Thoracic aorta (tissue), 2 donors: ENCODE measurements around the gene CCT7. TPM values are rescaled to one million over a fixed set of nuclear protein-coding genes. Genes with fewer than 3 reads are reported as not detected.

Source experiments
- ATAC-seq: fragments of 150-250 bp; one replicate; pipeline ENCODE4 v1.8.0; 2017; ENCODE audit warnings: low read depth; ENCODE audit not compliant: insufficient number of reproducible peaks, low FRiP score
- DNase-seq: peaks from one replicate; pipeline ENCODE4 v3.0.0-alpha.2; 2020; ENCODE audit warnings: low spot score
- H3K27ac ChIP-seq, 2 donors: fragments of 200-600 bp; sonication (generic); 1 replicate in 1 of 2; 2 replicates in 1 of 2; pipeline ENCODE4 v1.5.1; 2016; ENCODE audit warnings: mild to moderate bottlenecking in 2 of 2, moderate library complexity in 2 of 2
- H3K27me3 ChIP-seq: fragments of 200-600 bp; sonication (generic); replicated peaks from 2 replicates; pipeline ENCODE4 v1.6.0; 2016; ENCODE audit warnings: mild to moderate bottlenecking; ENCODE audit not compliant: insufficient read depth
- H3K36me3 ChIP-seq: fragments of 200-600 bp; sonication (generic); one replicate; pipeline ENCODE4 v1.5.1; 2016
- H3K4me1 ChIP-seq, 2 donors: fragments of 200-600 bp; sonication (generic); 1 replicate in 1 of 2; 2 replicates in 1 of 2; pipeline versions ENCODE4 v1.5.1 to v1.6.0; 2016; ENCODE audit warnings: low read depth in 2 of 2, mild to moderate bottlenecking in 1 of 2; ENCODE audit not compliant: control insufficient read depth in 1 of 2
- H3K4me3 ChIP-seq: fragments of 200-600 bp; sonication (generic); 2 replicates; pipeline ENCODE4 v1.5.1; 2016; ENCODE audit warnings: mild to moderate bottlenecking
- H3K9me3 ChIP-seq: fragments of 200-600 bp; sonication (generic); 2 replicates; pipeline ENCODE4 v1.5.1; 2016
- total RNA-seq, 2 donors: library from RNA; depleted of rRNA; stranded (reverse); fragments of >200 nt; gene quantifications; one replicate each; pipeline versions ENCODE4 v1.1.0 to v1.2.3, GENCODE V29; 2016
- TF ChIP-seq, protein P1 (sequence below): fragments of 200-600 bp; sonication (generic); IDR thresholded peaks from one replicate; pipeline ENCODE4 v1.5.1; 2019; ENCODE audit warnings: antibody characterized with exemption

Gene CCT7
- total RNA-seq, 2 donors from 2014 or later = 121 to 144 TPM

DNA sequence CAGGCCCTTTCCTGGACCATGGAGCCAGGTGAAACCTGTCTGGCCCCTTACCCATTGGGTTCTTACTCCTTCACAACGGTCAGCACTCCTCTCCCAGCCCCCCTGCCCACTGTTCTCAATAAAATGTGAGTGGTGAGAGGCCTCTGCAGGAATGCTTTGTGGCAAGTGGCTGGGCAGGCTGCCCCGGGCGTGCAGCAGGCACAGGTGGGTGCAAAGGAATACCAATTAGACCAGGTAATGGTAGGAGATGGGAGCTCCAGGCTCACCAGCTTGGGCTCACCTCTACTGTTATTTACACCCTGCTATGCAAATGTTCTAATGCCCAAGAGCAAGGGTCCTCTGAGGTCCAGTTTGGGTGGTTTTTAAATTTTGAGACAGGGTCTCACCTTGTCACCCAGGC, 7.0 kb upstream of the CCT7 start:
- DNase-seq (no peak), ATAC-seq (no peak)
- TF ChIP-seq, protein P1, sequence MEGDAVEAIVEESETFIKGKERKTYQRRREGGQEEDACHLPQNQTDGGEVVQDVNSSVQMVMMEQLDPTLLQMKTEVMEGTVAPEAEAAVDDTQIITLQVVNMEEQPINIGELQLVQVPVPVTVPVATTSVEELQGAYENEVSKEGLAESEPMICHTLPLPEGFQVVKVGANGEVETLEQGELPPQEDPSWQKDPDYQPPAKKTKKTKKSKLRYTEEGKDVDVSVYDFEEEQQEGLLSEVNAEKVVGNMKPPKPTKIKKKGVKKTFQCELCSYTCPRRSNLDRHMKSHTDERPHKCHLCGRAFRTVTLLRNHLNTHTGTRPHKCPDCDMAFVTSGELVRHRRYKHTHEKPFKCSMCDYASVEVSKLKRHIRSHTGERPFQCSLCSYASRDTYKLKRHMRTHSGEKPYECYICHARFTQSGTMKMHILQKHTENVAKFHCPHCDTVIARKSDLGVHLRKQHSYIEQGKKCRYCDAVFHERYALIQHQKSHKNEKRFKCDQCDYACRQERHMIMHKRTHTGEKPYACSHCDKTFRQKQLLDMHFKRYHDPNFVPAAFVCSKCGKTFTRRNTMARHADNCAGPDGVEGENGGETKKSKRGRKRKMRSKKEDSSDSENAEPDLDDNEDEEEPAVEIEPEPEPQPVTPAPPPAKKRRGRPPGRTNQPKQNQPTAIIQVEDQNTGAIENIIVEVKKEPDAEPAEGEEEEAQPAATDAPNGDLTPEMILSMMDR = no peak
- peaks cover 25% of the 10 kb centered on the region for H3K36me3 ChIP-seq
- no peaks in the 10 kb centered on the region for H3K9me3 ChIP-seq
- no peaks in the 10 kb centered on the region for H3K4me1 ChIP-seq
- no peak overlapping the region for H3K4me3 ChIP-seq
- no peak overlapping the region for H3K27ac ChIP-seq
- no peaks in the 10 kb centered on the region for H3K27me3 ChIP-seq

DNA sequence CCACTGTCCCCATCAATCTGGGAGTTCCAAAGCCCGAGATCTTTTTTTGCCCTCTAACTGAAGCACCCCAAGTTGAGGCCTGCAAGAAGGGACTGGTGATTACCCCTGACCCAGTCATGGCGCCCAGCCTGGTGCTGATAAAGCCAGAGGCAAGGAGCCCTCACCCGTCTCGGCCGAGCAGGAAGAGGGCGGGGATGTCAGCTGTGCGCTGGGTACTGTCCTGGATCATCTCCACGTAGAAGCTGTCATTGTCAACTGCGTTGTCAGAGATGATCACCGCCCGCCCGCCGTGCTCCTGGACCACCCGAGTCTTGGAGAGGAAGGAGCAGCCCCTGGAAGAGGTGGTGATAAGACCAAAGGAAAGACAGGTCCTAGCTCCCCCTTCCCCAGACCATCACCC, 5.5 kb upstream of the CCT7 start:
- Histone ChIP-seq H3K9me3 (no peaks in the 10 kb centered on the region), H3K27ac (no peak overlapping the region), H3K36me3 (peaks cover 14% of the 10 kb centered on the region), H3K4me1 (peaks cover 4 to 8% of the 10 kb centered on the region in 2 donors), H3K4me3 (no peak overlapping the region), H3K27me3 (no peaks in the 10 kb centered on the region)
- DNase-seq (no peak), ATAC-seq (no peak)
- TF ChIP-seq, protein P1 = no peak

DNA sequence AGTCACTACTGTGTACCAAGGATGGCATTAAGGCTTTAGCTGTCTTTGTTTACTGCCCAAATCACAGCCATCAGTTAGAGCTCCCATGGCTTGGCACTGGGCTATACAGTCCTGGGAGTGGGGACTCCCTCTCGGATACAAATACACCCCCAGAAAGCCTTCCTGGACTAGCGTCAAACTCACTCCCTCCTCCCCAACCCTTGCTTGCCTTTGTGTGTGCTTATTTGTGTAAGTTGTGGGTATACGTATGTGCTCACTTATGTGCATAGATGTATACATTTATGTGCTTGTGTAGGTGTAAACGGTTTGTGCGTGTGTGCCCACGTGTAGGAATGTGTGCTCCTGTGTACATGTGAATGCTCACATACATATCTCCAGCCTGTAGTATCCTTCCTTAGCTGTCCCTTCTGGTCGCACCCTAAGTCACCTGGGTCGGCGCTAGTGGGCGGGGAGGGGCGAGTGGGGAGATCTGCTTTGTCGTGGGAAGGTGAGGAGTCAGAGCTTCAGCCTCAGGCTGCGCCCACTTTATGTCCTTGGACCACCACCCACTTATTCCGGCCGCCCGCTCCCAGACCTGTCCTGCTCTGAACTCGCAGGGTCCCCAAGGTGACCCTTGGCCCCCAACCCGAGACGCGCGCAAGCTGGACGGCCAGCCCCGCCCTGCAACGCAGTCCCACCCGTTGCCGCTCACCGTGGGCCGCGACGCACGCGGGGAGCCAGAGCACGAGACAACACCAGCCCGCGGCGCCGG, 1.5 kb upstream of the CCT7 start:
- no peak for DNase-seq
- ATAC-seq = no peak
- Histone ChIP-seq H3K4me1 (peaks cover 8 to 34% of the 10 kb centered on the region in 2 donors), H3K36me3 (peaks cover 7% of the 10 kb centered on the region), H3K27ac (peak overlapping the region; percentile 59 to 92), H3K27me3 (no peaks in the 10 kb centered on the region), H3K4me3 (peak overlapping the region; percentile 97), H3K9me3 (no peaks in the 10 kb centered on the region)
- TF ChIP-seq, protein P1 = no peak

DNA sequence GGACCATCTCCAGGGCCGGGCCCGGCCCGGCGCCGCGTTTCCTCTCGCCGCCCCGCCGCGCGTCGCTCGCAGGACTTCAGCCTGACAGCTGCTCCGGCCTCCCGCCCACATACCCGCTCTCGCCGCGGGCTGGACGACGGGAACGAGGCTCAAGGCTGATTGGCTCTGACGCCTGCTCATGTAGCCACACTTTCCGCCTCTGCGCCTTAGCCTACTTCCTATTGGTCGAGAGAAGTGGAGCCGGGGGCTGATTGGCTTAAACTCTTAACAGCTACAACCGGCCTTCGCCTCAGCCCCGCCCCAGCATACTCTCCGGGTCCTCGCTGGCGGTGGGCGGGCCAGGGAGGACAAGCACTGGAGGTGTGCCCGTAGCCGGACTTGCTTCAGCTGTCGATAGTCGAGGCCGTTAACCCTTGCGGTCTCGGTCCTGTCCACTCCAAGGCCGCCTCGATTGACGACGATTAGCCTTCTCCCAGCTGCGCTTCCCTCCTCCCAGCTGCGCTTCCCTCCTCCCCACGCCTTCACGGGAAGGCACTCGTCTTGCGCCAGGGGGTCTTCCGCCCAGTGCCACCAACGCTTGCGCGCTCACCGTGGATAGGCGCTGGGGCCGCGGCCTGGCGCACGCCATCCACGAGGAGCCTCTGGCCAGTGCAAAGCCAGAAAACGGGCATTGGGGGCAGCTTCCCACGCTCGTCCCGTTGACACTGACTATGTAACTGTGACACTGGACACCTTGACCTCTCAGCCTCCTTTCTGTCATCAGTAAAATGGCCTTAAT, 765 bp upstream of the CCT7 start, which contains the start of gene PRADC1:
TSS of gene PRADC1 (minus strand) at position 86 of the 778 bp plus-strand sequence. CDS start at position 7, 79 bp downstream.
- H3K9me3 ChIP-seq = no peaks in the 10 kb centered on the region

More for the DNA sequence above, 765 bp upstream of the CCT7 start, which contains the start of gene PRADC1:
- Histone ChIP-seq H3K4me1 (peaks cover 8 to 34% of the 10 kb centered on the region in 2 donors), H3K27ac (peak within 1 kb of the TSS; percentile 86 to 92), H3K27me3 (no peaks in the 10 kb centered on the region), H3K36me3 (no peaks in the 10 kb centered on the region), H3K4me3 (peak within 1 kb of the TSS; percentile 97)
- ATAC-seq (peak; percentile 99), DNase-seq (peak; percentile 99)
- TF ChIP-seq, protein P1 = no peak
